Glutamatergic neuron (in vitro differentiated cells): ENCODE data around the gene FAM110D. TPM values are rescaled to one million over a fixed set of nuclear protein-coding genes. Genes with fewer than 3 reads are reported as not detected.

Experiments
- DNase-seq: peaks from one replicate; pipeline ENCODE4 v3.0.0; 2022
- H3K27ac Mint-ChIP-seq: one replicate; pipeline ENCODE4 v1.8.0; 2020; ENCODE audit warnings: mild to moderate bottlenecking, mixed read lengths, inconsistent platforms; ENCODE audit not compliant: unreplicated experiment
- H3K27me3 Mint-ChIP-seq: one replicate; pipeline ENCODE4 v1.8.0; 2020; ENCODE audit warnings: mild to moderate bottlenecking, moderate library complexity, mixed read lengths, inconsistent platforms; ENCODE audit not compliant: unreplicated experiment
- H3K36me3 Mint-ChIP-seq: one replicate; pipeline ENCODE4 v1.8.0; 2020; ENCODE audit warnings: mild to moderate bottlenecking, mixed read lengths, inconsistent platforms; ENCODE audit not compliant: unreplicated experiment
- H3K4me1 Mint-ChIP-seq: one replicate; pipeline ENCODE4 v1.8.0; 2020; ENCODE audit warnings: mild to moderate bottlenecking, low read depth, mixed read lengths, inconsistent platforms; ENCODE audit not compliant: unreplicated experiment
- H3K4me3 Mint-ChIP-seq: one replicate; pipeline ENCODE4 v1.8.0; 2020; ENCODE audit warnings: mild to moderate bottlenecking, mixed read lengths, inconsistent platforms; ENCODE audit not compliant: unreplicated experiment
- H3K9me3 Mint-ChIP-seq: one replicate; pipeline ENCODE4 v1.8.0; 2020; ENCODE audit warnings: mild to moderate bottlenecking, moderate library complexity, mixed read lengths, inconsistent platforms; ENCODE audit not compliant: unreplicated experiment
- total RNA-seq: library from RNA; stranded (reverse); fragmentation: NEBNext Ultra II Directional; extraction: Animal tissue kit (Norgen Biotek cat#: 25700); gene quantifications from one replicate; pipeline ENCODE4 v1.2.1, GENCODE V29; 2021; ENCODE audit not compliant: unreplicated experiment
- TF ChIP-seq, protein P1 (sequence below): fragments of 200-600 bp; sonication (generic); IDR thresholded peaks from one replicate; pipeline ENCODE4 v1.5.0; 2021; ENCODE audit not compliant: partially characterized antibody, unreplicated experiment

Gene FAM110D
- total RNA-seq, 1 donor from 2014 or later = 0.25 TPM

- Mint-ChIP-seq H3K36me3 (no peaks in the 10 kb centered on the region), H3K4me1 (peaks cover 11% of the 10 kb centered on the region), H3K27me3 (no peaks in the 10 kb centered on the region), H3K4me3 (no peak overlapping the region), H3K9me3 (no peaks in the 10 kb centered on the region), H3K27ac (no peak overlapping the region)
- no peak for DNase-seq
- TF ChIP-seq, protein P1, sequence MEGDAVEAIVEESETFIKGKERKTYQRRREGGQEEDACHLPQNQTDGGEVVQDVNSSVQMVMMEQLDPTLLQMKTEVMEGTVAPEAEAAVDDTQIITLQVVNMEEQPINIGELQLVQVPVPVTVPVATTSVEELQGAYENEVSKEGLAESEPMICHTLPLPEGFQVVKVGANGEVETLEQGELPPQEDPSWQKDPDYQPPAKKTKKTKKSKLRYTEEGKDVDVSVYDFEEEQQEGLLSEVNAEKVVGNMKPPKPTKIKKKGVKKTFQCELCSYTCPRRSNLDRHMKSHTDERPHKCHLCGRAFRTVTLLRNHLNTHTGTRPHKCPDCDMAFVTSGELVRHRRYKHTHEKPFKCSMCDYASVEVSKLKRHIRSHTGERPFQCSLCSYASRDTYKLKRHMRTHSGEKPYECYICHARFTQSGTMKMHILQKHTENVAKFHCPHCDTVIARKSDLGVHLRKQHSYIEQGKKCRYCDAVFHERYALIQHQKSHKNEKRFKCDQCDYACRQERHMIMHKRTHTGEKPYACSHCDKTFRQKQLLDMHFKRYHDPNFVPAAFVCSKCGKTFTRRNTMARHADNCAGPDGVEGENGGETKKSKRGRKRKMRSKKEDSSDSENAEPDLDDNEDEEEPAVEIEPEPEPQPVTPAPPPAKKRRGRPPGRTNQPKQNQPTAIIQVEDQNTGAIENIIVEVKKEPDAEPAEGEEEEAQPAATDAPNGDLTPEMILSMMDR = no peak
Measured at GRCh38 chr1:26212726-26213125, 53.8 kb downstream of the FAM110D start.

GRCh38 chr1:26213335-26213905 is 54.5 kb downstream of the FAM110D start:
- TF ChIP-seq, protein P1 = no peak
- H3K27ac Mint-ChIP-seq = no peak overlapping the region
- H3K9me3 Mint-ChIP-seq = no peaks in the 10 kb centered on the region
- H3K36me3 Mint-ChIP-seq = no peaks in the 10 kb centered on the region
- no peak for DNase-seq
- H3K4me3 Mint-ChIP-seq = no peak overlapping the region
- H3K4me1 Mint-ChIP-seq = peaks cover 11% of the 10 kb centered on the region
- no peaks in the 10 kb centered on the region for H3K27me3 Mint-ChIP-seq

Other genes starting within 250 kb of the FAM110D start
- gene PAFAH2, start 161.0 kb upstream of the FAM110D start, total RNA-seq = 6.3 TPM
- gene EXTL1, start 137.3 kb upstream of the FAM110D start, total RNA-seq = 2.6 TPM
- not detected for gene SLC30A2, start 113.0 kb upstream of the FAM110D start, total RNA-seq
- gene TRIM63, start 91.4 kb upstream of the FAM110D start, total RNA-seq = not detected
- 7.2 TPM for gene PDIK1L, start 47.3 kb upstream of the FAM110D start, total RNA-seq
- not detected for gene C1orf232, start 9.9 kb downstream of the FAM110D start, total RNA-seq
- gene ZNF593, start 10.8 kb downstream of the FAM110D start, total RNA-seq = 35.9 TPM
- gene ZNF593OS, start 12.8 kb downstream of the FAM110D start, total RNA-seq = 4.2 TPM
- 9.9 TPM for gene CNKSR1, start 18.4 kb downstream of the FAM110D start, total RNA-seq
- not detected for gene CATSPER4, start 31.5 kb downstream of the FAM110D start, total RNA-seq
- 28.2 TPM for gene CEP85, start 75.1 kb downstream of the FAM110D start, total RNA-seq
- 412 TPM for gene SH3BGRL3, start 121.0 kb downstream of the FAM110D start, total RNA-seq
- 11.4 TPM for gene UBXN11, start 147.6 kb downstream of the FAM110D start, total RNA-seq
- gene CD52, start 158.9 kb downstream of the FAM110D start, total RNA-seq = 2.8 TPM
- 2.2 TPM for gene CRYBG2, start 195.1 kb downstream of the FAM110D start, total RNA-seq
- gene ZNF683, start 213.7 kb downstream of the FAM110D start, total RNA-seq = not detected